GM19372 (cell line): ENCODE results near the gene KCNK13.
"Not testable (repeated sequence)": the region's sequence is repeated elsewhere in the genome, so short reads cannot be mapped to it uniquely, and the experiment has no call there.

Experiments
- ATAC-seq: cut with Tn5 transposase; IDR thresholded peaks from one replicate; pipeline ENCODE4 v1.9.1; 2021; ENCODE audit warnings: mild to moderate bottlenecking, low read depth, moderate library complexity; ENCODE audit not compliant: unreplicated experiment

The KCNK13 gene

DNA sequence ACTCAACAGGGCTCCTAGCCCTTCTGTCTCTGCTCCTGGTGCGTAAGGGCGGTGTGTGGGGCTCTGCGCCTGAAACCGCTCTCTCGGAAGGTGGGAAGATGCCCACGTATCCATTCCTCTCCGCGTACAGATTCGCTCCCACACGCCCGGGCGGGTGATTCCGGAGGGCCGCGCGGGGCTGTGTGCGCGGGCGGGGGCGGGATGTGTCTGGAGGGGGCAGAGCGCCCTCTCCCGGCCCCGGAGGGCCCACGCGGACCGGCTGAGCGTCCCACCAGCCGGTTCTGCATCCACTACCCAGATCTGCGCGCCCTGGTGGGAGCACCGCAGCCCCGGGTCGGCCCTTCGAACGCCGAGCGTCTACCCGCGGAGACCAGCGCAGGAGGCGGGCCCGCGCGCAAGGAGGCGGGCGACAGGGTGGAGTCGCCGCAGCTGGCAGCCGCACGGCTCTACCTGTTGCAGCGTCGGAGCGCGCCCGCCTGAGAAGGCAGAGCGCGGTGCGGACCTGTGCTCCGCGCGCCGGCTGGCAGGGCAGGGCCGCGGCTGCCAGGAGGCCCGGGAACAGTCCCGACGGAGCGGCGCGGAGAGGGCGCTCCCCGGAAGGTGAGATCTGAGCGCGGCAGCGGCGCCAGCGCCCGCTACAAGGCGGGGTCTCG is 1.4 kb upstream of the KCNK13 start:
- ATAC-seq, result peak; percentile 56

DNA sequence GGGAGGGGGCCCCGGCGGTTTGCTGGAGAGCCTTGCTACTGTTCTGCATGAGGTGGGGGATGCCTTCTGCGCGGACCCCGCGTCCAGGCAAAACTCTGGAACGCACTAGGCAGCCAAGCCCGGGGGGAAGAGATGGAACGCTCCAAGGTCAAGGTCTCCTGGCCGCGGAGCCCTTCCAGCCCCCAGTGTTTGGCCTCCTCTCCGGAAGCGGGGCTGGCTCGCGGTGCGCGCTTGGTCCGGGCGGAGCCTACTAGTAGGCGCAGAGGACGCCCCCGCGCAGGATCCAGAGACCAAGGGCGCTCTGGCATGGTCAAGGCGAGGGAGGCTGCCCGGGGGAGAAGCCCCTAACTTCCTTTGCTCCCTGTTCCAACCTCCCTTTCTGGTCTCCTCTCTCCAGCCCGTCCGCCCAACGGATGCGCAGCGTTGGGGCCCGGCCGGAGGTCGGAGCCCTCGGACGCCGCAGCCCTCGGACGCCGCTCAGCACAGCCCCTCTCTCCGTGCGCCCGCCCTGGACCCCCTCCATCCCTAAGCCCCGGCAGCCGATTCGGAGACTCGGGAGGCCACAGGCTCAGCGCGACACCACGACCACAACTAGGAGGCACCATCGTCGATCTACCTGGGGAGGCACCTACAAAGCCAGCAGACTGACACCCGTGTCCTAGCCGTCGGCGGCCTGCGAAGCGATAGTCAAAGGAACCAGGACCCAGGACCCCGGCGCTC is 669 bp upstream of the KCNK13 start:
- peak; percentile 27 for ATAC-seq

DNA sequence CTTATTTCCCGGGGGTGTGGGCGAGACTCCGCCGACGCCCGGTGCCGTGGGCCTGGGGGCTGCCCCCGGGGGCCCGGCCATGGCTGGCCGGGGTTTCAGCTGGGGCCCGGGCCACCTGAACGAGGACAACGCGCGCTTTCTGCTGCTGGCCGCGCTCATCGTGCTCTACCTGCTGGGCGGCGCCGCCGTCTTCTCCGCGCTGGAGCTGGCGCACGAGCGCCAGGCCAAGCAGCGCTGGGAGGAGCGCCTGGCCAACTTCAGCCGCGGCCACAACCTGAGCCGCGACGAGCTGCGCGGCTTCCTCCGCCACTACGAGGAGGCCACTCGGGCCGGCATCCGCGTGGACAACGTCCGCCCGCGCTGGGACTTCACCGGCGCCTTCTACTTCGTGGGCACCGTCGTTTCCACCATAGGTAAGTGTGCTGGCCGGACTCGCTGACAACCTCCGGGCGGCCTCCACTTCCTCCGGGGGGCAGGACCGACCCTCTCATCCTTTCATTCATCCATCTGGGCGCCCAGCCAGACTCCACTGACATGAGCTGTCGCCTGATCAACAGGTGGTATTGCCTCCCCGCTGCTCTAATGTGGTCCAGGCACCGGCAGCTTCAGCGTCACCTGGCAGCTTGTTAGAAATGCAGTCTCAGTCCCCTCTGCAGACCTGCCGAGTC is 467 bp downstream of the KCNK13 start:
- ATAC-seq, result no peak

DNA sequence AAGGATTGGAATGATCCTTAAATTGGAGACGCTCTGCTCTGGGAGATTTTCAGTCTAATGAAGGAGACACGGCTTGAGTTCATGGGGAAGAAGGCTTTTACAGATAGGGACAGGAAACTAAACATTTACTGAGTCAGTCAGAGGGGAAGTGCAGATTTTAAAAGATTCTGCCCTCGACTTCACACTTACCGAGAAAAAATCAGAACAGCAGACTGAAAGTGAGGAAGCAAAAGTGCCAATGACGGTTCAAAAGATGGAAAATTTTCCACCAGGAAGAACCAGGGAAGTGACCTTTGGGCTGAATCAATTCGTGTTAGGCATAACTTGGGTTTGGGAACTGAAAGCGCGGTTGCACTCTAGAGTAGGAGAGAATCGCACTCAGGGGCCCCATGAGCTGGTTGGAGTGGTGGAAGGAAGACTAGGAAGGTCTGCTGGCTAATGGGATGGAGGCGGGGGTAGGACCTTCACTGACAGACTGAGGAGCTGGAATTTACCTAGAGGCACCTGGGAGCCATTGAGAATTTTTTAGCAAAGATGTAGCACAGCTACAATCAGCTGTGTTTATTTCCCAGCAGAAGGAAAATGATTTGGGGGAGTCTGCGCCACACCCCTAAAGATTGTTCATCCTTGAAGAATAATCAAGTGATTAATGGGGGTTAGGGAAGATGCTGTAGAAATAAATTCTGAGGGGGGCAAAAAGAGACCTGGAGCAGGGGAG is 1.2 kb downstream of the KCNK13 start:
- ATAC-seq, result no peak

DNA sequence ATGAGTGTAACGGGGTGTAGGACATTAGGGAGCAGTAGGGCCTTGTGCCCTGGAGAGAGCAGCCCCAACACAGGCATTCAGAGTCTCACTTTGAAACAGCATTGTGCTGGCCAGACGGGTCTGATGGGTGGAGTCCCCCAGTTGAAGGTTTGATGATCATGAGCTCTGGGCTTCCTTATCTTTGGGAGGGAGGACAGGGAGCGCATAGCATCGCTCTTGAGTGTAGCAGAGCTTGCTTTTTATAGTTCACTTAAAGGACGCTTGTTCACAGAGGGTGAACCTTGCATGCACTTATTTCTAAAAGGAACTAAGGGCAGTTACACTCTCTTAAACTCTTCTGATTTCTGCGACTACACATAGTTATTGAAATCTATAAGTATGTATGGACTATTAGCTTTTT is 10.6 kb downstream of the KCNK13 start:
- no peak for ATAC-seq

DNA sequence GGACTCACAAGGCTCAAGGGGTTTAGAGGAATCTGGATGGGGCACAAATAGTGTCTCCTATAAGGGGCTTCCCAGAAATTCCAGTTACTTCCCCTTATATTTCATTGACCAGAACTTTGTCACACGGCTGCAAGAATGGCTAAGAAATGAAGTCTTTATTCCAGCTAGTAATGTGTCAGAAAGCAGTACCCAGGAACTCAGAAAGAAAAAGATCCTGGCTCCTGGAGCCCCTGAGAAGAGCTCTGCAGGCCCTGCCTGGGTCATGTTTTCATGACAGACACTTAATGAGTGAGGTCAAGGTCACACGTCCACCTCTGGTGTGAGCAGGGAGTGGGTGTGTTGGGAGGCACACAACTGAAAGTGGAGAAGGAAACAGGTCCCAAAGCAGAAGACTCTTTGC is 17.8 kb downstream of the KCNK13 start:
- ATAC-seq, result no peak

DNA sequence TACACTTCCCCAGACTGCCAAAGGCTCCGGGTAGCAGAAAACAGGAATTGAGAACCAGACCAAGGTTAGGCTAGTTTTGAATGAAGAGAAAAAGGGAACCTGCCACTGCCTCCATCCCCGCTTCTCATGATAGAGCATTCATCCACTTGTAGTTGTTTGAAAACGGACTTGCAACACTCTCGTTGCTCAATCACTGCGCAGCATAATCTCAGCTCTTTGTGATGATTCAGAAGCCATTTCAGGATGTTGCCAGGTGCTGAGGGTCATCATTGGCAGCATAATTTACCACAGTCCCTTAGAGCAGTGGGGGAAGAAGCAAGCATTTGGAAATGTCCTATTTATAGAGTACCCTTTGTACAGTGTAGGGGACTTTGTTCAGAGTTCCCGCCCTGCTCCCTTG is 25.6 kb downstream of the KCNK13 start:
- no peak for ATAC-seq

DNA sequence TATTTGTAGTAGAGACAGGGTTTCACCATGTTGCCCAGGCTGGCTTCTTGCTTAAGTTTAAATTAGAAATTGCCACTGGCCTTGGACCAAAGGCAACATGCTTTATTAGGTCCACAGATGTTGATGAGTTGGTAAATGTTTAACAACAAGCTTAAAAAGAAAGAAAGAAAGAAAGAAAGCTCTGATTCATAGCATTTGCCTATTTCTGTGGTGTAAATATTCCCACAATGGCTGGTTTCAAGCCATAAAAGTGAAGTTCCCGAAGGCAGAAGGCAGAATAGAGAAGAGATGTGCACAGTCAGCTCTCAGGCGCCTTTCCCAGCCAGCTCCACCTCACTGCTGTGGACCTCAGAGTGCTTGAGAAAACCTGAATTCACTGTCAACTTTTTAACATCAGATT is 26.4 kb downstream of the KCNK13 start:
- ATAC-seq, result no peak

DNA sequence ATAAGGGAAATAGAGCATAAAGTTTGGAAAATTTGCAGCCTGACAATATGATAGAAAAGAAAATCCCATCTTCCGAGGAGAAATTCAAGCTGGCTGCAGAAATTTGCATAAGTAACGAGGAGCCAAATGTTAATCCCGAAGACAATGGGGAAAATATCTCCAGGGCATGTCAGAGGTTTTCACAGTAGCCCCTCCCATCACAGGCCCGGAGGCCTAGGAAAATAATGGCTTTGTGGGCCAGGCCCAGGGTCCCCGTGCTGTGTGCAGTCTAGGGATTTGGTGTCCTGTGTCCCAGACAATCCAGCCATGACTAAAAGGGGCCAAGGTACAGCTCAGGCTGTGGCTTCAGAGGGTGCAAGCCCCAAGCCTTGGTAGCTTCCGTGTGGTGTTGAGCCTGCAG is 27.7 kb downstream of the KCNK13 start:
- ATAC-seq, result not testable (repeated sequence)

DNA sequence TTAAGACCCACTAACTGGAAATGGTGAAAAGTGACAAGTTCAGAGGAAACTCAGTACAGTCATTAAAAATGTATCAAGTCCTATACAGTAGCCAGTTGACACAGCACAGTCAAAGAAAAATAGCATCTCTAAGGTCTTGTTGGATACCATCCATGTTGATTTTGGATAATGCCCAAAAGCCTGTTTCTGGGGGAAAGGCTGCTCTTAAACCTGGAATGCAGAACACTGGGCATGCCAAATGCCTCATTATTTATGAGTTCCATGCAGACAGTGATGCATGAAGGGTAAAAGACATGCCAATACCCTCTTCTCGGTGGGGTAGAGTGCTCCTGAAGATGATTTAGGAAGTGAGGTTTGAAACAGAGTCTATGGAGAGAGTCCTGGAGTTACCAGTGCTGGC is 29.6 kb downstream of the KCNK13 start:
- no peak for ATAC-seq

DNA sequence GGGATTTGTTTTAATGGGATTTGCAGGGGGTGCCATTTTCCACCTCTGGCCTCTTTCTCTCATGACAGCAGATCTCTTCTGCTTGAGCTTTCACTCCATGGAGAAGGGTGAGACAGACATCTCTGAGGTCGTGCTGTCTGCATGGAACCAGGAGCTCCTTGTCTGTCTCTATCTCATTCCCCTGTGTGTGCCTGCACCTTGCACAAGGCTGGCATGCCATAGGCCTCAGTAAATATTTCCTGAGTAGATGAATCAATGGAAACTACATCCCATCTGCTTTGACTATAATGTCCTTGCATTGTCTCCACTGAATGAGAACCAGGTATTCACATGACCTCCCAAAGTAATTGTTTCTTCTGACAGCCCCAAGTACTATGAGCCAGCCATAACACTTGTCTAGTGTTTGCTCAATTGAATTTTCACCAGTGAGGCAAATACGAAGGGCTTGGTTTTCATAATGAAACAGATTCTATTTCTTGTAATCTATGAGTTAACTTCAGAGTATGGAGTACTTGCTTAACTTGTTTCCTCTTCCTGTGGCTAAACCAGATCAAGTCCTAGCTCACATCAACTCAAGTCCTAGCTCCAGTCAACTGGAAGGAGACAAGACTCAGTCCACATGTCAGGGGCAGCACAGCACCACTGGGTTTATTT is 32.3 kb downstream of the KCNK13 start:
- no peak for ATAC-seq

DNA sequence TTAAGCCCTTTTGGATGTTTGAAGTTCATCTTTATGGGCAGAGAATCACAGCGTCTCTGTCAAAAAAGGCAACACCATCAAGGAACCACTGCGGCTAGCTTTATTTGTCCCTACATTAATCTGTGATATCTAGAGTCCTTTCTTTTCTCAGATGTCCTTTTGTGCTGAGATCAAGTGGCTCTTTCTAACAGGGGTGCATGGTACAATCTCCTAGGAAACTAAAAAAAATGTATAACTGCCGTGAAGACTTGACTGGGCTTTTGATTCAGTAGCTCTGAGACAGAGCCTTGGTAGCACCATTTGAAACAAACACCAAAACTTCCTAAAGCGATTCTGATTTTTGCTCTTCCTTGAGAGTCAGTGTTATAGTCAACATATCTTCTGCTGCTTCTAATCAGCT is 33.3 kb downstream of the KCNK13 start:
- no peak for ATAC-seq

DNA sequence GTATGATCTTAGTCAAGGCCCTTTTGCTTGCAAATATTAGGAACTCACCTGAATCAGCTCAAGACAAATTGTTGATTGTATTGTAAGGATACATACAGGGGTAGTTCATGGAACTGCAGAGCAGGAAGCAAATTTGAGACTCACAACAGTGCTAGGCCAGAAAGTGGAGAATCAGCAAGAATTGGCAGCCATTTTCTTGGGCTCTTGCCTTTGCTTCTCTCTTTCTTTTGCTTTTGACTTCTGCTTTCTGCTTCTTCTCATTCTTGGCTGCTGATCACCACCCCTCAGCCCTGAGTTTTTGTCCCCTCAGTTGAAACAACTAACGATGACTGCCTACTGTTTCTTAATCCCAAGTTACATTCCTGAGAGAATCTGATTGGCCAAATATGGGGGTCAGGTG is 34.8 kb downstream of the KCNK13 start:
- ATAC-seq, result no peak

DNA sequence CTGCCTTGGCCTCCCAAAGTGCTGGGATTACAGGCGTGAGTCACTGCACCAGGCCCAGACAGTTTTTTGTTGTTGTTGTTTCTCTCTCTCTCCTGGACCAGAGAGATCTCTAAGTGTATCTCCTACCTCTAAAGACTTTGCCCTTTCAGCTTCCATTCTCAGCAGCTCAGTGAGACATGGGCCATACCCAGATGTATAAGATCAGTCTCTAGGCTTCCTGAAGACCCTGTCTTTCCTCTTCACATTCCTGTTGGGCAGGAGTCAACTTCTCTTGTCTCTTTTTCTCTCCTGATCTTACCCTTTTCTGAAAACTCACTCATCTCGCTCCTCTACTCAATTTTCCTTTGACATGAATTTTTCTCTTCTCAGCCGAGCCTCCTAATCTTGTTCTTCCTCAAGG is 42.0 kb downstream of the KCNK13 start:
- ATAC-seq, result no peak

DNA sequence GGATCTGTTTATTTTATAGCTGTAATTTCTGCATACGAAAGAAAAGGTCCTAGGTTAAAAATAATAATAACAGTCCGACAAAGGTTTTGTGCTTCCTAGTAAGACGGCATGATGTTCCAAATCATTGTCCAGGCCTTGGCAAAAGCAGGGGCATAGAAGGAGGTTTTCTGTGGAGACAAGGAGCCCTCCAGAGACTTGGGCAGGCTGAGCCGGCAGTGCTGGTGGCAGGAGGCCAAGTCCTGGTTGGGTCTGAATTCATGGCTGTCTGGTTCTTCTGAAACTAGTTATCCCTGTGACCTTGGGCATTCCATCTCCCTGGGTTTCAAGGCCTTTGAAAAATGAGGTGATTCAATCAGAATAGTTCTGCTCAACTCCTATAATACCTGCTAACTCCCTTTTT is 44.0 kb downstream of the KCNK13 start:
- ATAC-seq, result no peak

DNA sequence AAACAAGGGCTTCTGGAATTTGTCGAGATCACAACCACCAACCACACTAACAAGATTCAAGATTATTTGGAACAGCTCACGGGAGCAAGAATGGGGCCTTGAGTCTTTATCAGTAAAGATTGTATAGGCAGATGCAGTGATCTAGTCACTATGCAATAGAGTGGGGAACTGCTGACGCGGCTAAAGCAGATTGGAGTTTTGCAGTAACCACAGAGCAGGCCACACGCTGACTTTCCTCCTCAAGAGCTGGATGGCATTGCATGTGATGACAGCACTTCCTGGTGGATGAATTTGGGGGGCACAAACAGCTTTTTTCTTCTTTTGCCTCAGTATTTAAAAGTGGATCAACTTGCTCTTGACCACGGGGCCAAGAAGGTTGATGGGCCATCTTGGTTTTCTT is 46.0 kb downstream of the KCNK13 start:
- no peak for ATAC-seq

DNA sequence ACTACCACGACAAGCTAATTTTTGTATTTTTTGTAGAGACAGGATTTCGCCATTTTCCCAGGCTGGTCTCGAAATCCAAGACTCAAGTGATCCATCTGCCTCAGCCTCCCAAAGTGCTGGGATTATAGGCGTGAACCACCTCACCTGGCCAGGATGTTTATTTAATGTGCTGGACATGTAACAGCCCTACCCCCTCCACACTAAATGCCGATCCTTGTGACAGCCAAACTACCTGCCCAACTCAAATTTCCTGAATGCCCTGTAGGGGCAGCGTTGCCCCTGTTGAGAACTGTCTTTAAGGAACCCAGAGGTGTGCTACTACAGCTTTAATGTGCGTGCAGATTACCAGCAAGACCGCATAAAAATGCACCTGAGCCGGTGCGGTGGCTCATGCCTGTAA is 48.1 kb downstream of the KCNK13 start:
- ATAC-seq, result no peak

DNA sequence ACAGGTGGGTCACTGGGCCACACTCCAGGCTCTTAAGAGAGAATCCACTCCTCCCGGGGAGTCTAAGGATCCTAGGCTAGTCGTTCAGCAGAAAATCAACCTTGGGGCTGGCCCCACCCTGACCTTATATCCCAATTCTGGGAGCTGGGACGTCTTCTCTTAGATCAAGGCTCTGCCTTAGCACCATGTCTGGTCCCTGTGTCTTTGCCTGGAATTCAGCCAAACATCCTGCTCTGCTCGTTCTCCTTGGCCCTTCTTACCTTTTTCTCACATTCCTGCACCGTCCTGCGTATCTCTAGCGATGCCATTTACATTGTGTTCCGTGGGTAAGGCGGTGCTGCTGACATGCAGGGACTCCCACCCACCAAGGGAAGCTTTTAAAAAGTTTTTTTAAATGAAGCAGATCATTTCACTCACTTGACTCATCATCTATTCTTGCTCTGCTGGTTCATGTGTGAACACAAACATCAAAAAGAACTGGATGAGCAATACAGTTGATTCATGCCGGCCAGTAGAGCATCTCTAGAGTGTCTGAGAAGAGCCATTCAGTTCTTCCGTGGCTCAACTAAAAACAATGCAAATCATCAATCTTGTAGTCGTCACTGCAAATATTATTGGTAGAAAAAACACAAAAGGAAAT is 50.2 kb downstream of the KCNK13 start:
- no peak for ATAC-seq

DNA sequence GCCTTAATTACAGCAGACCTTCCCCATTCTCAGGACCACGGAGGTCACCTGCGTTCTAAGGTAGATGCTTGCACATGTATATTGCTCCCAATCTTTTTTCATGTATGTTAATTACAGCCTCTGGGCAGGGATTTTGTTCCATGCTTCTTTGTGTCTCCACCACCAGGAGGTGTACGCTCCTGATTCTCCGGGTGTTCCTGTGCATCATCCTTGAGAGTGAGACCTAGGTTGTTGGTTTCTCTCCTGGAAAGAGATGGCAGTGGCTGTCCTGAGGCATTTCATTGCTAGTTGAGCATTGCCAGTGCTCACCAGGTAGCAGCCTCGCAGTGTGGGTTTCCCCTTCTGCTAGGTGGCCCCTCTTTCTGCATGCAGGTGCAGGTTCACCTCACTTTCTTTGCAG is 52.8 kb downstream of the KCNK13 start:
- no peak for ATAC-seq

DNA sequence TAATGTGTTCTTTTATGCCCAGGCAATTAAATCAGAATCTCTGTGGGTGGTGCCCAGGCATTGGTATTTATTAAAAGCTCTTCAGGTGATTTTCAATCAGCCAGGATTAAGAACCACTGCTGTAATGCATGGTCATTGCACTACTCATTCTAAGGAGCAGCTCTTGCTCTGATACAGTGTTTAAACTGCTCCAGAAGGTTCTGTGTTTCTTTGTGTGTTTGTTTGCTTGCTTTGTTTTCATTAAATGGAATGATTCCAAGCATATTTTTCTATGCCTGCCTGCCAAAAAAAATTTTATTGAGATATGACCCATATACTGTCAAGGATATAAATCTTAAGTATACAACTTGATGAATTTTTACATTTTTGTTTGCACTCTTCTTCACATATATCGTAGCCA is 54.0 kb downstream of the KCNK13 start:
- no peak for ATAC-seq
